AG04450 (cell line): ENCODE measurements around the gene TSR2. TPM values are rescaled to one million over a fixed set of nuclear protein-coding genes. Genes with fewer than 3 reads are reported as not detected.

ENCODE experiments used
- CTCF ChIA-PET: fragments of 300-600, 350-600 bp; formaldehyde crosslinking; extraction: SDS; loops from one replicate; lab custom pipeline; 2022; ENCODE audit warnings: antibody characterized with exemption, inconsistent platforms; lab: Charles Lee
- POLR2A ChIA-PET: fragments of 350-600 bp; formaldehyde crosslinking; extraction: SDS; loops from one replicate; lab custom pipeline; 2021; ENCODE audit warnings: antibody characterized with exemption, inconsistent platforms; lab: Yijun Ruan, JAX
- DNase-seq: peaks from one replicate; pipeline ENCODE4 v3.0.0-alpha.2; 2011; ENCODE audit warnings: low read depth, low spot score
- H3K27ac ChIP-seq: one replicate; pipeline ENCODE4 v1.5.1; 2012; ENCODE audit warnings: low read depth, low read length, control low read depth
- H3K27me3 ChIP-seq: one replicate; pipeline ENCODE4 v1.6.0; 2012; ENCODE audit warnings: low read length; ENCODE audit not compliant: control insufficient read depth, insufficient read depth
- H3K4me3 ChIP-seq: 2 replicates; pipeline ENCODE4 v1.5.1; 2011; ENCODE audit warnings: mild to moderate bottlenecking, low read depth, low read length, control low read depth
- H3K9me3 ChIP-seq: 2 replicates; pipeline ENCODE4 v1.5.1; 2012; ENCODE audit warnings: low read length; ENCODE audit not compliant: control insufficient read depth, insufficient read depth
- polyA plus RNA-seq: library from polyadenylated mRNA; depleted of rRNA; stranded (reverse); fragments of >200 nt; gene quantifications from 2 replicates; pipeline ENCODE4 v1.2.3, GENCODE V29; 2011
- TF ChIP-seq, protein P1 (sequence below): IDR thresholded peaks from 2 replicates; pipeline ENCODE4 v1.5.1; 2011; ENCODE audit warnings: low read depth, low read length, control low read depth, inconsistent platforms

TSR2 gene
- polyA plus RNA-seq, 1 experiment: 17.8 TPM

DNA sequence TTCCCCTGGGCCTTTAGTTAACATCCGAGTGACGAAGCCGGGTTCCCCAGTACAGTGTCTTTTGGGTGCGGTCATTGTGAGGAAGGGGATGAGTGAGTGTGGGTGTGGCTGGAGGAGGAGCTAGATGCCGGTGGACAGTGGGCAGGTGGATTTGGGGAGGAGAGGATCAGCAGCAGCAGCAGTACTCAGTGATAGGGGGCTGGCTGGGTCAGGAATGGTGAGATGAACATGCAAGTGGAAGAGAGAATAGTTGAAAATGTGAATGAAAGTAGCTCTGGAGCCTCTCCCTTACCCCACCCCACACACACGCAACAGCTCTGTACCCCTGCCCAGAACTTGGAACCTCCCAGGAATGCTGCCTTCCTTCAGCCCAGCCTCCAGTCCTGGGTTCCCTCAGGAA is 4.5 kb downstream of the TSR2 start:
- CTCF ChIA-PET: no interaction called here
- no peaks in the 10 kb centered on the region for H3K27me3 ChIP-seq
- H3K4me3 ChIP-seq: no peak overlapping the region
- TF ChIP-seq, protein P1, sequence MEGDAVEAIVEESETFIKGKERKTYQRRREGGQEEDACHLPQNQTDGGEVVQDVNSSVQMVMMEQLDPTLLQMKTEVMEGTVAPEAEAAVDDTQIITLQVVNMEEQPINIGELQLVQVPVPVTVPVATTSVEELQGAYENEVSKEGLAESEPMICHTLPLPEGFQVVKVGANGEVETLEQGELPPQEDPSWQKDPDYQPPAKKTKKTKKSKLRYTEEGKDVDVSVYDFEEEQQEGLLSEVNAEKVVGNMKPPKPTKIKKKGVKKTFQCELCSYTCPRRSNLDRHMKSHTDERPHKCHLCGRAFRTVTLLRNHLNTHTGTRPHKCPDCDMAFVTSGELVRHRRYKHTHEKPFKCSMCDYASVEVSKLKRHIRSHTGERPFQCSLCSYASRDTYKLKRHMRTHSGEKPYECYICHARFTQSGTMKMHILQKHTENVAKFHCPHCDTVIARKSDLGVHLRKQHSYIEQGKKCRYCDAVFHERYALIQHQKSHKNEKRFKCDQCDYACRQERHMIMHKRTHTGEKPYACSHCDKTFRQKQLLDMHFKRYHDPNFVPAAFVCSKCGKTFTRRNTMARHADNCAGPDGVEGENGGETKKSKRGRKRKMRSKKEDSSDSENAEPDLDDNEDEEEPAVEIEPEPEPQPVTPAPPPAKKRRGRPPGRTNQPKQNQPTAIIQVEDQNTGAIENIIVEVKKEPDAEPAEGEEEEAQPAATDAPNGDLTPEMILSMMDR: no peak
- H3K27ac ChIP-seq: no peak overlapping the region
- POLR2A ChIA-PET: no interaction called here
- no peaks in the 10 kb centered on the region for H3K9me3 ChIP-seq
- no peak for DNase-seq

DNA sequence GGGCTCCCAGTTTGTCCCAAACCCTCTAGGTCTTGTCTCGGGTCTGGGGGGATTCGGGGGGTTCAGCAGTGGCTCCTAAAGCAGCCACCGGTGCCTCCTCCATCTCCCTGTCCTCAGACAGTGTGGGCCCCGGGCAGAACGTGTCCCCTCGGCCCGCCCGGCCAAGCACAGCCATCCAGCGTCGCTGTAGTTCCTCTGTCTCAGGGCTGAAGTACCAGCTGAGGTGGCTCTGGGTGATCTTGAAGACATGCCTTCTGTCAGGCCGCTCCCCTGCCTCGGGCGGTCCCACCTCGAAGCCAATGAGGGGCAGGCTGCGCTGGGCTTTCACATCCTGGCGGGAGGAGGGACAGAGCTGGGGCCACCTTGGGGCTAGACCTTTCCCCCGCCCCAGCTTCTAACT is 5.9 kb downstream of the TSR2 start:
- CTCF ChIA-PET: no interaction called here
- POLR2A ChIA-PET: no interaction called here

GRCh38 chrX:54447461-54447860 is 7.3 kb downstream of the TSR2 start:
- no peaks in the 10 kb centered on the region for H3K27me3 ChIP-seq
- H3K27ac ChIP-seq: no peak overlapping the region
- no peaks in the 10 kb centered on the region for H3K9me3 ChIP-seq
- CTCF ChIA-PET: interaction anchor here (0.6 kb wide), 1 partner anchor 35 kb away, joined by 6 read pairs; no protein-coding TSS in a partner anchor
- DNase-seq: no peak
- TF ChIP-seq, protein P1: peak; percentile 12; the same call in 1 of the 2 replicates
- POLR2A ChIA-PET: no interaction called here
- H3K4me3 ChIP-seq: no peak overlapping the region

More for the DNA sequence above, 5.9 kb downstream of the TSR2 start:
- TF ChIP-seq, protein P1: no peak
- no peak overlapping the region for H3K27ac ChIP-seq
- H3K4me3 ChIP-seq: no peak overlapping the region
- H3K9me3 ChIP-seq: no peaks in the 10 kb centered on the region
- no peak for DNase-seq
- H3K27me3 ChIP-seq: no peaks in the 10 kb centered on the region

DNA sequence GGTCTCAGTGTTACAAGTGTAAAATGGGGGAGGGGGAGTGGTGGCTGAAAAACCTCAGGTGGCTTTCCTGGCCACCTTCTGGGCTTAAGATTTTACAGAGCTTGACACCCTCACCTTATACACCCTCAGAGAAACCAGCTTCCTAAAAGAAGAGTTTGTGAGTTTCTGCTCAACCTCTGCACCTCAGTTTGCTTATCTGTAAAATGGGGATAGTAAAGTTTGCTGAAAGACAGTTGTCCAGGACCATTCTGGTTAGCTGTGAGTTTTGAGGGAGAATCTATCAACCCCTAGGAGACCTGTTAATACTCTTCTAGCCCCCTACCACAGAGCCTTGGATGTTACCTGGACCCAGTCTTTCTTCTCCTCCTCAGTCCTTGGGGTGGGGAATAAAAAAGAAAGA is 9.7 kb downstream of the TSR2 start:
- Histone ChIP-seq H3K27ac (no peak overlapping the region), H3K4me3 (no peak overlapping the region), H3K9me3 (no peaks in the 10 kb centered on the region), H3K27me3 (no peaks in the 10 kb centered on the region)
- TF ChIP-seq, protein P1: no peak
- POLR2A ChIA-PET: no interaction called here
- no peak for DNase-seq
- CTCF ChIA-PET: no interaction called here

DNA sequence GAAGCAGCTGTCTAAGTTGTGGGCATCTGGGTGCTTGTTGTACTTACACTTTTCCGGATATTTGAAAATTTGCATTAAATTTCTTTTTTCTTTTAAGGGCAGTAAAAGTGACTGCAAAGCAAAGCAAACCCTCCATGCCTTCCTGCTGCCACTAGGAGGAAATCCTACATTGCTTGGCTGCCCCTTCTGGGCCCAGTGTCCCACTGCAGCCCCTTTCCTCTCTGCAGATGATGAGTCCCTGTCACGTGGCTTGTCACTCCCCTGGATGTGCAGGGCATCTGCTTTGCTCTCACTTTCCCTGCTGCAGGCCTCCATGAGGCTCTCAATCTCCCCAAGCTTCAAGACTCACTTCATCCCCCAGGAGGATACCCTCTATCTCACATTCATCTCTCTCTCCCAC is 12.7 kb downstream of the TSR2 start:
- H3K27ac ChIP-seq: no peak overlapping the region
- CTCF ChIA-PET: no interaction called here
- POLR2A ChIA-PET: no interaction called here

More for the DNA sequence above, 12.7 kb downstream of the TSR2 start:
- TF ChIP-seq, protein P1: peak; percentile 38
- DNase-seq: no peak
- Histone ChIP-seq H3K4me3 (no peak overlapping the region), H3K27me3 (no peaks in the 10 kb centered on the region), H3K9me3 (no peaks in the 10 kb centered on the region)
